NT2/D1 (cell line): ENCODE results near the gene TRIM75.
A peak's percentile ranks its signal among the peaks of the same experiment; 100 is the strongest.
"Not testable (repeated sequence)": the region's sequence is repeated elsewhere in the genome, so short reads cannot be mapped to it uniquely, and the experiment has no call there.

Source experiments
- DNase-seq: peaks from one replicate; pipeline ENCODE4 v3.0.0-alpha.2; 2011; ENCODE audit warnings: low read depth, low spot score
- H3K27me3 ChIP-seq: 2 replicates; pipeline ENCODE4 v1.6.0; 2011; ENCODE audit warnings: mild to moderate bottlenecking; ENCODE audit not compliant: insufficient read length, insufficient read depth
- H3K36me3 ChIP-seq: 2 replicates; pipeline ENCODE4 v1.6.1; 2011; ENCODE audit warnings: mild to moderate bottlenecking, low read length, mixed read lengths; ENCODE audit not compliant: insufficient read depth, insufficient read length
- H3K4me1 ChIP-seq: 2 replicates; pipeline ENCODE4 v1.5.1; 2011; ENCODE audit not compliant: insufficient read depth, insufficient read length
- H3K4me3 ChIP-seq: 2 replicates; pipeline ENCODE4 v1.5.1; 2011; ENCODE audit warnings: low read depth; ENCODE audit not compliant: insufficient read length
- H3K9ac ChIP-seq: 2 replicates; pipeline ENCODE4 v1.6.0; 2011; ENCODE audit warnings: low read depth; ENCODE audit not compliant: insufficient read length
- H3K9me3 ChIP-seq: 2 replicates; pipeline ENCODE4 v1.5.1; 2011; ENCODE audit warnings: mild to moderate bottlenecking, low read length; ENCODE audit not compliant: insufficient read depth
- SUZ12 ChIP-seq: IDR thresholded peaks from 2 replicates; pipeline ENCODE4 v1.6.1; 2011; ENCODE audit not compliant: insufficient read length, insufficient read depth; ENCODE audit errors: extremely low read depth
- YY1 ChIP-seq: IDR thresholded peaks from 2 replicates; pipeline ENCODE4 v1.6.1; 2011; ENCODE audit not compliant: insufficient read length, insufficient read depth
- ZNF274 ChIP-seq: IDR thresholded peaks from 2 replicates; pipeline ENCODE4 v1.6.1; 2011; ENCODE audit warnings: mild to moderate bottlenecking, low read depth, low read length

TRIM75 gene

DNA sequence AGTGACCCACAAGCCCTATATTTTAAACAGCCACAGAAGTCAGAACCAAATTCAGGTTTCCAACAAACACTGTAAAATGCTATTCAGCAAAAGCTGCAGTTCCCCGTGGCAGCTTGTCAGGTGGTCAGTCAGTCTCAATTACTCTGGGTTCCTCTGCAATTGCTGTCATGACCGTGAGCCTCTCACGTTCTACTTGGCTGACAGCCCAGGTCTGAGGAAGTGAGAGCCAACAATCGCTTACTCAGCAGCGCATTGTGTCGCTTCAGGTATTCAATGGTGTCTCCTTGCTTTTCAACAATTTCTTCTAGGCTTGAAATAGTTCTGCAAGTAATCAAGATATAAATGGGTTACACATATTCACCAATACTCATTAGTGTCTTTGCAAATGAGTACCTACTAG is 25.8 kb downstream of the TRIM75 start:
- H3K4me3 ChIP-seq = no peak overlapping the region
- no peaks in the 10 kb centered on the region for H3K4me1 ChIP-seq
- H3K9ac ChIP-seq = no peak overlapping the region
- no peaks in the 10 kb centered on the region for H3K9me3 ChIP-seq
- no peak for DNase-seq
- TF ChIP-seq YY1 = no peak
- TF ChIP-seq SUZ12 = no peak
- TF ChIP-seq ZNF274 = no peak
- no peaks in the 10 kb centered on the region for H3K27me3 ChIP-seq
- H3K36me3 ChIP-seq = peaks cover 9% of the 10 kb centered on the region

DNA sequence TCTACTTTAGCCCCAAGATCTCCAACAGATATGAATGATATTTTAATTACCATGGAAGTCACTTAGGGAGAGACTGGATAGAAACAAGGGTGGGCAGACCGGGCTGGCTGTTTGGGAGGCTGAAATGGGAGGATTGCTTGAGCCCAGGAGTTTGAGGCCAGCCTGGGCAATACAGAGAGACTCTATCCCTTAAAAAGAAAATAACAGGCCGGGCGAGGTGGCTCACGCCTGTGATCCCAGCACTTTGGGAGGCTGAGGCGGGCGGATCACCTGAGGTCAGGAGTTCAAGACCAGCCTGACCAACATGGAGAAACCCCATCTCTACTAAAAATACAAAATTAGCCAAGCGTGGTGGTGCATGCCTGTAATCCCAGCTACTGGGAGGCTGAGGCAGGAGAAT is 31.1 kb downstream of the TRIM75 start:
- not testable (repeated sequence) for H3K4me3 ChIP-seq, H3K9me3 ChIP-seq, DNase-seq, H3K27me3 ChIP-seq, H3K9ac ChIP-seq, H3K4me1 ChIP-seq
- peaks cover 17% of the 10 kb centered on the region for H3K36me3 ChIP-seq

DNA sequence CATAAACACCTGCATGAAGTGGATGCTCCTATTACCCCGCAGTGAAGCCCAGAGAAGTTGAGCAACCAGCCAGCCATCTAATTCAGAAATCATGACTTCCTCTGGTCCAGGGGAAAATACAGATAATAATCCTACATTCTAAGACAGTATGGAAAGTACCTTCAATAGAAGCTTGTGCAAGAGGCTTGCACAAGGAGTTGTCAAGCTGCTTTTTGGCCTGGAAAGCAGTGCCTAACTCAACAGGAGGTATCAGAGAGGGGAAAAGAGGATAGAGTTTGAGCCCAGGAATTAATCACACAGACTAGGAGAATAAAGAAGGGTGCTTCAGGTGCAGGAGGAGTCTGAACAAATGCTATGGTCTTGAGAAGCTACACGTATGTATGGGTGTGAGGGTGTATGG is 32.3 kb downstream of the TRIM75 start:
- H3K4me3 ChIP-seq = no peak overlapping the region
- TF ChIP-seq YY1 (no peak), ZNF274 (no peak), SUZ12 (no peak)

DNA sequence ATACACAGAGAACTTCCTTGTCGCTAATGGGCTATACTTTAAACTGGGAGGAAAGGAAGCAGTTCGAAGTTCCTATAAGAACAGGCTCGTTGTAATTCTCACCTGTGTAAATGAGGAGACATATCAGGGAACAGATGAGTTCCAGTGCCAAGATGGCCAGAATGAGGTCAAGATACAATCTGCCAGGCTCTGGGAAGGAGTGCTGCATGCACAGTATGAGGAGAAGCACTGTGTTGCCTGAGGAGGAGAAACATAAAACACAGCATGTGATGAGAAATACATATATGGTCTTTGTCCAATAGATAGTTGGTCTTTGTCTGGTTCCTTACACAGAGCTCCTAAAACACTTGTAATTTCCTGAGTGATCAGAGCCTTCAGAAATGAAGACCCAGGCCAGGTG is 34.7 kb downstream of the TRIM75 start:
- H3K9me3 ChIP-seq = no peaks in the 10 kb centered on the region
- TF ChIP-seq ZNF274 = no peak
- no peak for TF ChIP-seq SUZ12
- TF ChIP-seq YY1 = no peak
- no peak overlapping the region for H3K4me3 ChIP-seq
- peaks cover 21% of the 10 kb centered on the region for H3K36me3 ChIP-seq
- no peak for DNase-seq
- H3K4me1 ChIP-seq = no peaks in the 10 kb centered on the region
- no peak overlapping the region for H3K9ac ChIP-seq
- H3K27me3 ChIP-seq = no peaks in the 10 kb centered on the region

More for the DNA sequence above, 32.3 kb downstream of the TRIM75 start:
- no peak overlapping the region for H3K9ac ChIP-seq
- peaks cover 21% of the 10 kb centered on the region for H3K36me3 ChIP-seq
- H3K27me3 ChIP-seq = no peaks in the 10 kb centered on the region
- DNase-seq = no peak
- H3K4me1 ChIP-seq = no peaks in the 10 kb centered on the region
- H3K9me3 ChIP-seq = no peaks in the 10 kb centered on the region

DNA sequence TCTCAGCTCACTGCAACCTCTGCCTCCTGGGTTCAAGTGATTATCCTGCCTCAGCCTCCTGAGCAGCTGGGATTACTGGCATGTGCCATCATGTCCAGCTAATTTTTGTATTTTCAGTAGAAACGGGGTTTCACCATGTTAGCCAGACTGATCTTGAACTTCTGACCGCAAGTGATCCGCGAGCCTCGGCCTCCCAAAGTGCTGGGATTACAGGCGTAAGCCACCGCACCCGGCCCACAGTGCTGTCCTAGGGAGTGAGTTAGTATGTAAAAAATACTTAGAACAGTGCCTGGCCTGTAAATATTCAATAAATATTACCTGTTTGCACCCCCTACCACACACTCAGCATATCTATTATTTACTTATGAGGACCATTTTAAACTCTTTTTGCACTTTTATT is 38.5 kb downstream of the TRIM75 start:
- H3K27me3 ChIP-seq, H3K9me3 ChIP-seq: not testable (repeated sequence)

DNA sequence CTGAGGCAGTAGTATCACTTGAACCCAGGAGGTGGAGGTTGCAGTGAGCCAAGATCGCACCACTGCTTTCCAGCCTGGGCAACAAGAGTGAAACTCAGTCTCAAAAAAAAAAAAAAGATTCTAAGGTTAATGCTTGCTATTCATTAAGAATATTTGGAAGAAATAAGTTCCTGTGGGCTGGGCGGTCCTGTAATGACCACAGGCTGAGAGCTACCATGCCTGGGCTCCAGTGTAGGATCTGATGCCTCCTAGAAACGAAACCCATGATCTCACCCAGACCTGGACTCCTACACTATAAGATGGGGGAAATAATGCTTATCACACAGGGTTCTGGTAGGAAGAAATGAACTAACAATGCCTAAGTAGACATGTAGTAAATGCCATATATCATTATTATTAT is 41.2 kb downstream of the TRIM75 start:
- Histone ChIP-seq H3K4me1 (no peaks in the 10 kb centered on the region), H3K27me3 (no peaks in the 10 kb centered on the region), H3K9ac (no peak overlapping the region), H3K4me3 (no peak overlapping the region), H3K36me3 (peaks cover 10% of the 10 kb centered on the region), H3K9me3 (no peaks in the 10 kb centered on the region)
- no peak for TF ChIP-seq YY1
- TF ChIP-seq SUZ12 = no peak
- TF ChIP-seq ZNF274 = no peak
- no peak for DNase-seq

More for the DNA sequence above, 38.5 kb downstream of the TRIM75 start:
- DNase-seq, H3K9ac ChIP-seq, H3K4me3 ChIP-seq, H3K4me1 ChIP-seq: not testable (repeated sequence)
- peaks cover 19% of the 10 kb centered on the region for H3K36me3 ChIP-seq

DNA sequence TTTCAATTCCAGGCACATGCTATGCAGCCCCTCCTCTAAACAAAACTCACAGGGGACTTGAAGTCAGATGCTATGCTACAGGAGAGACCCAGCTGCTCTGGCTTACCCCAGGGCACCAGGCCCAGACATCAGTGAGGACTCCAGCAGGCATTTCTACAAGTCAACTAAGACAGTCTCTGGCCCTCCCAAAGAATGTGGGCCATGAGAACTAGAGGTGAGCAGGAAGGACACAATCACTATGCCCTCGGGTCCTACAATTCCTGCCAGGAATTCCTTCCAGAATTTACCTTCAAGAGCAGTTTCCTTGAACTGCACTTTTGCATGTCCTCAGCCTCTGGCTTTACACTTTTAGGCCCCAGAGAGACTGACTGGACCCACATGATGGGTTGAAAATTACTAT is 41.6 kb downstream of the TRIM75 start:
- peak; percentile 5 for DNase-seq
- Histone ChIP-seq H3K9ac (no peak overlapping the region), H3K27me3 (no peaks in the 10 kb centered on the region), H3K36me3 (peaks cover 10% of the 10 kb centered on the region), H3K4me3 (no peak overlapping the region), H3K9me3 (no peaks in the 10 kb centered on the region), H3K4me1 (no peaks in the 10 kb centered on the region)
- no peak for TF ChIP-seq SUZ12
- TF ChIP-seq ZNF274 = no peak

DNA sequence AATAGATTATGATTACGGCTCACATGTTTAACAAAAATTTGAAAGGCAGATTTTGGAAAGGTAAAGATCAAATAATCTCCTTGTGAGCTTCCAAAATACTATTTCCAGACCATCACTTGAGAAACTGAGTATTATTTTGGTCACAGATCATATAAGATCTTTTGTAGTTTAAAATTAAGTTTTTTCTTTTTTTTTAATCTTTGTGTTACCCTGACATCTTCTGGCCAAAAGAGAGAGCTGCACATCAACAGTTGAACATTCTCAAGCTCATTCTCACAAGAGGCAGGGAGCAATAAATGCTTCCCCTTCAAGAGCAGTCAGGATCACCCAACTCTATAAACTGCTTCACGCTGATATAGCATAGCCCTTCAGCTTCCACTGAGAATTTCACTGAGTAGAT is 43.1 kb downstream of the TRIM75 start:
- H3K9me3 ChIP-seq = no peaks in the 10 kb centered on the region
- no peak for DNase-seq
- no peak overlapping the region for H3K4me3 ChIP-seq
- no peak overlapping the region for H3K9ac ChIP-seq
- no peak for TF ChIP-seq ZNF274
- no peak for TF ChIP-seq YY1
- H3K4me1 ChIP-seq = no peaks in the 10 kb centered on the region
- H3K27me3 ChIP-seq = no peaks in the 10 kb centered on the region
- H3K36me3 ChIP-seq = peaks cover 14% of the 10 kb centered on the region
